ENCODE measurements around the gene PLEKHD1.
A peak's percentile ranks its signal among the peaks of the same experiment; 100 is the strongest.

PLEKHD1 gene

GRCh38 chr14:69537900-69538299 is 53.4 kb downstream of the PLEKHD1 start:
- DNase-seq = no peak
- TF ChIP-seq POLR2A (IDR thresholded peaks at IDR 0.05; ENCODE audit: low read length) (no peak), GATA1 (IDR thresholded peaks at IDR 0.05; ENCODE audit: low read depth, low read length) (no peak)

GRCh38 chr14:69538766-69539165 is 54.2 kb downstream of the PLEKHD1 start:
- DNase-seq = peak in 1 of 2 experiments; percentile 8
- TF ChIP-seq GATA1 (IDR thresholded peaks at IDR 0.05; ENCODE audit: low read depth, low read length) (no peak), POLR2A (IDR thresholded peaks at IDR 0.05; ENCODE audit: low read length) (no peak)

- TF ChIP-seq POLR2A (IDR thresholded peaks at IDR 0.05; ENCODE audit: low read length) (no peak), GATA1 (IDR thresholded peaks at IDR 0.05; ENCODE audit: low read depth, low read length) (no peak)
- no peak for DNase-seq
These were observed 55.3 kb downstream of the PLEKHD1 start for GRCh38 chr14:69539631-69540410.

DNA sequence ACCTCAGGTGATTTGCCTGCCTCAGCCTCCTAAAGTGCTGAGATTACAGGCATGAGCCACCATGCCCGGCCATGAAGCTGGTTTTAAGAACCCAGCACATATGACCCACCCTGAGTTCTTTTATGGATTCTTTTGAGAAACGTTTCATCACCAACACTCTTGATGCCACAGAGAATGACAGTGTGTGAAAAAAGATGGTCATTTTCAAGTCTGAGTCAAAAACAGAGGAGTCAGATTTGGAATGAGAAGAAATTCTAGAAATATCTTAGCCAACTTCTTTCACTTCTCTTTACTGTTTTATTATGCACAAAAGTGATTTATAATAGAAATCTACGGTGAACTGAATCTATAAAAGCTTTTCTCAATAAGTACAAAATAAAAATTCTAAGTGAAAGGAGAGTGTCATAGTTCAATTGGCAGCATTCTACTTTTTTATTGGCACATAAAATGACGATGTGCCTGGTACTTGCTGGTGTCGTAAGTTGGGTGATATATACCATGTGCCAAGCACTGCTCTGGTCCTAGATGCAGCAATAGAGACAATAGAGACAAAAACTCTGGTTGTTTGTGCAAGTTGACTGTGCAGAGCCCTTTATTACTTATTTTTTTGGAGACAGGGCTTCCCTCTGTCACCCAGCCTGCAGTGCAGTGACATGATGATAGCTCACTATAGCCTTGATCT is 56.3 kb downstream of the PLEKHD1 start:
- TF ChIP-seq POLR2A (IDR thresholded peaks at IDR 0.05; ENCODE audit: low read length) (no peak), GATA1 (IDR thresholded peaks at IDR 0.05; ENCODE audit: low read depth, low read length) (no peak)
- DNase-seq = no peak

GRCh38 chr14:69542311-69542710 is 57.8 kb downstream of the PLEKHD1 start:
- no peak for DNase-seq
- no peak for TF ChIP-seq GATA1 (IDR thresholded peaks at IDR 0.05; ENCODE audit: low read depth, low read length)
- no peak for TF ChIP-seq POLR2A (IDR thresholded peaks at IDR 0.05; ENCODE audit: low read length)

- TF ChIP-seq POLR2A (IDR thresholded peaks at IDR 0.05; ENCODE audit: low read length) = no peak
- no peak for TF ChIP-seq GATA1 (IDR thresholded peaks at IDR 0.05; ENCODE audit: low read depth, low read length)
- DNase-seq = peak in 1 of 2 experiments; percentile 22
These were observed 59.0 kb downstream of the PLEKHD1 start for GRCh38 chr14:69543341-69544115.

DNA sequence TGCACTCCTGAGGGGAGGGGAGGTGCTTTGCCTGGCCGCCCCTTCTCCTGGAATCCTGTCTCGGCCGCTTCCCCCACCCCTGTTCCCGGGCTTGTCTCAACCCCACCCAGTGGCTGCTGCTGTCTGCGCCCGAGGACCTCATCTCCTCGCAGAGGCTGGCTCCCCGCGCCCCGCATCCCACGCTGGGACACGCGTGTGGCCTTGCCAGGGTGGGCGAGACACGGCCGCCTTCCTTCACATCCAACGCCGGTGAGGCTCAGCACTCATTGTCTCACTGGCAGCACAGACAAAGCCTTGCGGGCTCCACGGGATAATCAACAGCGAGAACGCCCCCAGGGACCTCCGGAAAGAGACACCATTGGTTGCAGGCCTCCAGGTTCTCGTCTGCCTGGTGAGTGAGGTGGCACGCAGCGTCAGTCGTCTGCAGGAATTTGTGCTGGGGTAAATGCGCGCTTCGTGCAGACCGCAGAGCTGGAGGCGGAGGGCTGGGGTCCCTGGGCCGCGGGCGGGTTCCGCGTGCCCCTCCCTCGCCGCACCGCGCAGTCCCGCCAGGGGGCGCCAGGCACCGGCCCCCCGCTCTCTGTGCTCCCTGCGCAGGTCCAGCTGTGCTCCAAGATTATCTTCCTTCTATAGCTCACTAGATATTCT is 63.3 kb downstream of the PLEKHD1 start:
- DNase-seq = peak; percentile 24 to 44
- TF ChIP-seq POLR2A (IDR thresholded peaks at IDR 0.05; ENCODE audit: low read length) = no peak
- no peak for TF ChIP-seq GATA1 (IDR thresholded peaks at IDR 0.05; ENCODE audit: low read depth, low read length)

DNA sequence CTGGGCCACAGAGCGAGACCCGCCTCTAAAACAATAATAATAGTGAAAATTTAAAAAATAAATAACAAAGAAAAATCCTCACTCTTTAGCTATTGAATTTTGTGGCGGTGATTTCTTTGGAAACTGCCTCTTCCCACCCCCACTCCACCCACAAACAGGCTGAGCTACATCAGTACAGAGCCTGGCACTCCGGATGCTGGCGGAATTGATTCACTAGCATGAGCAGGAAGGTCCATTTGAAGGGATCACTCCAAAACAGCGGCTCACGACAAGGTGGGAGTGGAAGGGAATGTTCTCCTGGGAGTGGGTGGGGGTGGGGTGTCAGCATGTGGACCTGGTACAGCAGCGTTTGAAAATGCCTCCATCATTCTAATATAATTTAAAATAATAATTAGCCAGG is 64.0 kb downstream of the PLEKHD1 start:
- no peak for TF ChIP-seq GATA1 (IDR thresholded peaks at IDR 0.05; ENCODE audit: low read depth, low read length)
- no peak for TF ChIP-seq POLR2A (IDR thresholded peaks at IDR 0.05; ENCODE audit: low read length)
- no peak for DNase-seq

GRCh38 chr14:69551511-69551910 is 67.0 kb downstream of the PLEKHD1 start:
- TF ChIP-seq POLR2A (IDR thresholded peaks at IDR 0.05; ENCODE audit: low read length) (no peak), GATA1 (IDR thresholded peaks at IDR 0.05; ENCODE audit: low read depth, low read length) (no peak)
- no peak for DNase-seq

DNA sequence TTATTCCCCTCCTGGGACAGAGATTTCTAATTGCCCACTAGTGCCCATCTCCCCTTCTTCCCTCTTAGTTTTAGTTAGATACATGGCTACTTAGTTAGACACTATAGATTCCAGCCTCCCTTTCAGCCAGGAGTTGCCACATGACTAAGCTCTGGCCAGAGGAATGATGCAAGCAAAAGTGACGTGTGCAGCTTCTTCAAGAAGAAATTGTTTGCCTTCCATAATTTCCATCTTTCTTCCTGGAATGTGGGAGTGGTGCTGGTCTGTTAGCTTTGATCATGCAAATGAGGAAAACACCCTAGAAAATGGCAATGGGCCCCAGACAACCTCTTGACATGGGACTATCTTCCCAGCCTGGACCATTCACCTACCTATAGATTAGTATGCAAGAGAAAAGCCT is 68.7 kb downstream of the PLEKHD1 start:
- TF ChIP-seq GATA1 (IDR thresholded peaks at IDR 0.05; ENCODE audit: low read depth, low read length) (no peak), POLR2A (IDR thresholded peaks at IDR 0.05; ENCODE audit: low read length) (no peak)
- DNase-seq = peak in 1 of 2 experiments; percentile 30

DNA sequence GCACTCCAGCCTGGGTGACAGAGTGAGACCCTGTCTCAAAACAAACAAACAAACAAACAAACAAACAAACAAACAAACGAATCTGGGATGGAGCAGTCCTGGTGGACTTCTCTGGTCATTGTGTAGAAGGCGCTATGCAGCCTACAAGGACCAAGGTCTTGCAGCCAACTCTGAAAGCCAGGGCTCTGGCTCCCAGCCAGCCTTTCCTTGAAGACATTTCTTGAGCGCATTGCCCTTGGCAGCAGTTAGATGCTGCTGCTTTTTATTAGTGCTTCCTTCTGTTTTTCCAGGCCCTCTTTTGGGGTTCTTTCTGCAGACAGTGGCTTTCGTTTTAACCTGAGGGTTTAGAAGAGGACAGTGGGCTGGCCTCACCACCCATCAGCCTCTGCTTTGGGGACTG is 70.0 kb downstream of the PLEKHD1 start:
- TF ChIP-seq GATA1 (IDR thresholded peaks at IDR 0.05; ENCODE audit: low read depth, low read length) (no peak), POLR2A (IDR thresholded peaks at IDR 0.05; ENCODE audit: low read length) (no peak)
- no peak for DNase-seq

DNA sequence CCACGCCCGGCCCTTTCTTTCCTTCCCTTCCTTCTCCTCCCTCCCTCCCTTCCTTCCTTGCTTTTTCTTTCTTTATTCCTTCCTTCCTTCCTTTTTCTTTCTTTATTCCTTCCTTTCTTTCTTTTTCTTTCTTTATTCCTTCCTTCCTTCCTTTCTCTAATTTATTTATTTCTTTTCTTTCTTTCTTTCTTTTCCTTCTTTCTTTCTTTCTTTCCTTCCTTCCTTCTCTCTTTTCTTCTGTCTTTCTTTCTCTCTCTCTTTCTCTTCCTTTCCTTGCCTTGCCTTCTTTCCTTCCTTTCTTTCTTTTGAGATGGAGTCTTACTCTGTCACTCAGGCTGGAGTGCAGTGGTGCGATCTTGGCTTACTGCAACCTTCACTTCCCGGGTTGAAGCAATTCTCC is 74.2 kb downstream of the PLEKHD1 start:
- no peak for DNase-seq
- no peak for TF ChIP-seq GATA1 (IDR thresholded peaks at IDR 0.05; ENCODE audit: low read depth, low read length)
- no peak for TF ChIP-seq POLR2A (IDR thresholded peaks at IDR 0.05; ENCODE audit: low read length)

GRCh38 chr14:69559581-69560011 is 75.1 kb downstream of the PLEKHD1 start:
- DNase-seq = no peak
- TF ChIP-seq POLR2A (IDR thresholded peaks at IDR 0.05; ENCODE audit: low read length) = no peak
- no peak for TF ChIP-seq GATA1 (IDR thresholded peaks at IDR 0.05; ENCODE audit: low read depth, low read length)

- DNase-seq = no peak
- TF ChIP-seq GATA1 (IDR thresholded peaks at IDR 0.05; ENCODE audit: low read depth, low read length) (no peak), POLR2A (IDR thresholded peaks at IDR 0.05; ENCODE audit: low read length) (no peak)
These were observed 76.3 kb downstream of the PLEKHD1 start for GRCh38 chr14:69560826-69561225.

All from erythroblast (primary cell).